ENCODE results near the gene TTLL11.
"Not testable (repeated sequence)": the region's sequence is repeated elsewhere in the genome, so short reads cannot be mapped to it uniquely, and the experiment has no call there.

The TTLL11 gene

DNA sequence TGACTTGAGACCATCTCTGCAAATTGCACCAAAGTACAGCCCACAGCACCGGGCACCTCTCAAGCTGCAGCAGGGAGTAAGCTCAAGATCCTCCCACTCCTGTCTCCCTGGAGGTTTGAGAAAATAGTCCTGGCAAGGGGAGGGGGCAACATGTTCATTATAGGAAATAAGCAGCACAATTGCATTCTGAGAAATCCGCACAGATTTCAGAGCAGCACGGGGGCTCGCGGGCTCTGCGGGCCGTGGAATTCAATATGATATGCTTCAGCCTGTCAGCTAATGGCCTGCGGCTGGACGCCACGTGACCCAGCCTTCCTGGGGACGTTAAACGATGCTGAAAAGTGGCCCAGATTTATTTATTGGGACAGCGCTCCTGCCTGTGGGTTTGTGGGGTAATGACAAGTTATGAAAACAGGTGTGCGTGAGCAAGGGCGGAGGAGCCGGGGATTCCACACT is 285.3 kb downstream of the TTLL11 start:
- no peak for DNase-seq

- no peak for DNase-seq
Observed at GRCh38 chr9:121807069-121807822, 285.9 kb downstream of the TTLL11 start.

- DNase-seq, result no peak
Observed at GRCh38 chr9:121802753-121803152, 290.4 kb downstream of the TTLL11 start.

DNA sequence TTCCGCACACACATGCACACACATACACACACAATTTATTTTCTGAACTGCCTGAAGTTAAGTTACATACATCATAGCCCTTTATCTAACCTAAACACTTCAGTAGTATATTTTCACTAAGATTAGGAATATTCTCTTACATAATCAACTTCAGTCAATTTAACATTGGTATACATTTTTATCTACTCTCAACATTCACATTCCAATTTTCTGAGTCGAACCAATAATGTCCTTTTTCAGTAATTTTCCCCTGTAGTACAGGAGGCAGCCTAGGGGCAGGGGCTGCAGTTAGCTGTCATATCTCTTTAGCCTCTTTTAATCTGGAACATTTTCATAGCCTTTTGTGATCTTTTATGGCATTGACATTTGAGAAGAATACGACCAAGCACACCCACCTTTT is 291.5 kb downstream of the TTLL11 start:
- no peak for DNase-seq

GRCh38 chr9:121800376-121800775 is 292.7 kb downstream of the TTLL11 start:
- no peak for DNase-seq

DNA sequence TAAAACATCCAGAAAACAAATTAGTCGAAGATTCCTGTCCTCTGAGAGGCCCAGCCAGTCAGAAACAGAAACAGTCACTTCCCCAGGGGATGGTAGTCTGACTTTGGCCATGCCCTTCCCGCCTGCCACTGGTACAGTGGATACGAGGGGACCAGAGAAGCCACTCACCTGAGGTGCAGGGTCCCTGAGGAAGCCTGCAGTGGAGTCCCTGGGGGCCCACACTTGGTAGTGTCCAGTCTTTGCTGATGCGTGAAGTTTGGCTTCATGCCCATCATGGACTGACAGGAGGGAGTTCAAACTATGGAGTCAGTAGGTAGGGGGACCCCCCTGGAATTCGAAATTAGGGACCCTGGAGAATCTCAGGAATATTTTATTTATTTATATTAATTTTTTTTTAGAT is 294.2 kb downstream of the TTLL11 start:
- no peak for DNase-seq

- no peak for DNase-seq
Observed at GRCh38 chr9:121797081-121797480, 296.0 kb downstream of the TTLL11 start.

DNA sequence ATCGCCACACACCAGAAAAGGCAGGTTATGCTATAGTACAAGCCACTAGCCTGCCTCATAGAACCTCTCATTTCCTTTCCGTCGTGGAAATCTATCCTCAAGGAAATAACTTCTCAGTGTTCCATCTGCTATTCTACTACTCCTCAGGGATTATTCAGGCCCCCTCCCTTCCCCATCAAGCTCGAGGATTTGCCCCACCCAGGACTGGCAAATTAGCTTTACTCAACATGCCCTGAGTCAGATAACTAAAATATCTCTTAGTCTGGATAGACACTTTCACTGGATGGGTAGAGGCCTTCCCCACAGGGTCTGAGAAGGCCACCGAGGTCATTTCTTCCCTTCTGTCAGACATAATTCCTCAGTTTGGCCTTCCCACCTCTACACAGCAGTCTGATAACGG is 298.8 kb downstream of the TTLL11 start:
- DNase-seq, result not testable (repeated sequence)

- DNase-seq, result not testable (repeated sequence)
Observed at GRCh38 chr9:121792476-121792875, 300.6 kb downstream of the TTLL11 start.

- DNase-seq, result no peak
Observed at GRCh38 chr9:121790841-121791240, 302.3 kb downstream of the TTLL11 start.

DNA sequence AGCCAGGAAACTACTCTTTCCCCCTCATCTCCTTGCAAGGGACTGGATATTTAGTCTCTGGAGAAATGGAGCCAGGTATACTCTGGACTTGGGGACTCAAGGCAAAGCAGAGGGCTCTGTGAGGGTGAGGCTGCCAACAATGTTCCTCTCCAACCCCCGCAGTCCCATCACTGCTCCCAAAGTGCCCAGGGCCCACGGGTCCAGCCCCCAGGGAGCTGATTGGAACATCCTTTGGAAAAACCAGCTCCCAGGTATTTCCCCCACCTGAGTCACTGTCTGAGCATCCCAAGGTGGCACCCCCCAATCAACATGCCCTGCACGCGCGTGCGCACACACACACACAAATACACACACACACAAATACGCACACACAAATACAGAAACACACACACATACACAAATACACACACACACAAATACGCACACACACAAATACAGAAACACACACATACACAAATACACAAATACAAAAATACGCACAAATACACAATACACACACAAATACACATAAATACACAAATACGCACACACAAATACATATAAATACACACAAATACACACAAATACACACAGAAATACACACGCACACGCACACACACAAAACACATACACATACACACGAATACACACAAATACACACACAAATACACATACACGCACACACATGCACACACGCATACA is 304.3 kb downstream of the TTLL11 start:
- no peak for DNase-seq

- no peak for DNase-seq
Observed at GRCh38 chr9:121786998-121787422, 306.1 kb downstream of the TTLL11 start.

GRCh38 chr9:121786543-121786948 is 306.6 kb downstream of the TTLL11 start:
- DNase-seq, result no peak

DNA sequence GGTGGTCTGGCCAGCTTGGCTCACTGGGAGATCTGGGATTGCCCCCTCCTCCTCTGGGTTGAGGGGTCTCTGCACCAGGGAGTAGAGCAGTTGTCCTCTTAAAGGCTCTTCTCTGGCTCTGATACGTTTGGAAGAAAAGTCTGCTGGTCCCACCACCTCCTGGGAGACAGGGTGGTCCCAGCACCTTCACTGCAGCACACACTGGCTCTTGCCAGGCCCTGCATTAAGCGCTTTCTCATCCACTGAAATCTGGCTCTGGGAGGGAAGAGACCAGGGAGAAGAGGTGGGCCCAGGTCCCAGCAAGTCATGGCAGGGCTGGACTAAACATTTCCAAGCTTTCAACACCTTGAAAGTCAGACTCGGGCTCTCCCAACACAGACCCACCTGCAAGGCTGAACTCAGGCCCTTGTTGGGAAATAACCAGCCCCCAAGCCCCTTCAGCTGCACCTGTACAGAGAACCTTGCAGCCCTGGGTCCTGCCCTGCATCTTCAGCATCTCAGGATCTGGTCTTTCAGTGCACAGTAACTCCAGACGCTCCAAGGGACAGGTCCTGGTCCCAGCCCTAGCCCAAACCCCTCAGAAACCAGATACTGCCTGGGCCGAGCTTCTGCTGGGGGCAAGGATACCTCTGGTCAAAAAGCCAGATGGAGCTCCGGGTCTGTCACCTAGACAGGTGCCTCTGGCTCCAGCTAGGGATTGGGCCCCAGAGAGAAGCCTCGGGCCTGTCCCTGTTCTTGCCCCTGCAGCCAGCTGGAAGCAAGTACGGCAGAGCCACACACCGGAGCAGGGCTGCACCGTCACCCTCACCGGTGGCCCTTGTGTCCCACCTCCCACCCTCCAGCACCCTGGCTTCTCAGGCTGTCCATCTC is 307.2 kb downstream of the TTLL11 start:
- no peak for DNase-seq

DNA sequence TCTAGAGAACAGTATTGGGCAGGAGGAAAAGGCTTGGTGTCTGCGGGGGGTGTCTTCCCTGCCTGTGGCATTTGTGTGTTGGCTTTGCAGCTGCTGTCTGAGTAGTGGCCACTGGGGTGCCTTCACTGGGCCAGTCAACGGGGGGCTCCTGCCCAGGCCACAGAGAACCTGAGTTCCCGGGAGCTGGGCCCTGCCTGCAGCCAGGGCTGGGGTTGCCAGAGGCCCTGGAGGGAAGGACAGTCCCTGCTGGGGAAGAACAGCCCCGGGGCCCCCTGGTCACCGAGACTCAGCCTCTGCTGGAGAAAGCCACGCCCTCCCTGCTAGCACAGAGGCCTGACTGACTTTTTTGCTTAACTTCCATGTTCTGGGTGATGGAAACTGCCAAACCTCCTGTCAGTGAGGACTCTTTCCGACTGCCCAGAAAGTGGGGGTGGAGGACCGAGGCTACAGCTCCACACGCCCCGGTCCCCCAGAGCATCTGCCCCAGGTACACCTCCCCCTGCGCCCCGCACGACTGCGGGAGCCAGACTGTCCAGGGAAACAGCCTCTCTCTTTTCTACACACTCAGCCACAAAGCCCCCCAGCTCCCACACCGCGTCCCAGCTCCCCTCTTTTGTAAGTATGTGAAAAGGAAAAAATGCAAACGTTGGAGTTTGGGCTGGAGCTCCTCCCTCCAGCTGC is 308.2 kb downstream of the TTLL11 start:
- DNase-seq, result no peak

DNA sequence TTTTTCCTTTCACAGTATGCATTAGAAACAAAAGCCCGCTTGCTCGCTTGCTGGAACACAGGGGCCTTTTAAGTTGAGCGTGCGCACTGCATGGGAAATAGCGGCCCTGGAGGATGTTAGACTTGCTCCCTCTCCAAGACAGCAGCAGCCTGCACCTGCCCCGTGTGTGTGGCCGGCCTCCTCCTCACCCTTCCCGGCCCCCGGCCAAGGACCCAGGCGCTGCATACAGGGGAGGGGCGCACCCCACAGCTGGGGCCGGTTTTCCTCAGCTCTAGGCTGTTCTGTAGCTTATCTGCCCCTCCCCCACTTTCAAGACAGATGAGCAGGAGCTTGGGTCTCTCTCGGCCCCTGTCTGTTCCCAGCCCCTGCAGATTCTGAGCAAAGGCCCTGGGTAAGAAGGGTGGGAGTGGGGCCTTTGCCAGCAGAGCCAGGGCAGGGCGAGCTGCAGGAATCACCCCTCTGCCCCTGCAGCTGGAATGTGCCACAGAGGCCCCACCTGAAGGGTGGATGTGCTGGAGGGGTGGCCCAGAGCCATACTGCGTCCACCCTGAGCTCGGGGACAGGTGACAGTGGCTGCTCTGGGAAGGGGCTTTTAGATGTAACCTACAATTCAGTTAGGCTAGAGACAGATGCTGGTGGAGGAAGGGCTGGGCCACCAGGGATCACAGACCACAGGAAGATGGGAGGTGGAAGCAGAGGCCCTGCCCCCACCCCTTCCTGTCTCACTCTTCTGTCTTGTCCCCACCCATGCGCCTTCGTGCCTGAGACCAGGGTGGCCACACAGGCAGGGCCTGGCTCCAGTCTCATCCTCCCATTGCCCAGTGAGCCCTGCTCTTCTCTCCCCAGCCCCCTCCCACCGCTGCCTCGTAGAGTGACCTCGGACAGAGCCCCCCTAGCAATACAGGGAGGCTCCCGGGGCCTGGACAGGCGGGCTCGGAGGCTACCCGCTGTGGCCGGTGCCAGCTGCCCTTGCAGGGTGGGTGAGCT is 309.3 kb downstream of the TTLL11 start:
- no peak for DNase-seq

DNA sequence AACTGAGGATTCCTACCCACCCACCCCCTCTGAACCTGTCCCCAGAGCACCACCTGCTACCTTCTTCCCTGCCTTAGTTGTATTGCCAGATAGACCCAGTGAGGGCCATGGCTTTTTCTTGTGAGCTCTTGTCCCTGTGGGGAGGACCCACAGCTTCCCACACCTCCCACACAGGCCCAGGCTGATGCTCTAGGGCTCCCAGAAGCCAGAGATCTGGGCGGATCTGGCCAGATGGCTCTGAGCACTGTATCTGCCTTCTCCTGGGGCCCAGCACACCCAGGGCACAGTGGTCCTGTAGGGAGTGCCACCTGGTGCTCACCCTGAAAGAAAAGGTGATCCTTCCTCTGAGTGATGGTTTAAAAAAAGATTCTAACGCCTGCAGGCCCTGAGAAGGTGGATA is 310.0 kb downstream of the TTLL11 start:
- no peak for DNase-seq

- DNase-seq, result no peak
Observed at GRCh38 chr9:121782514-121783110, 310.5 kb downstream of the TTLL11 start.

DNA sequence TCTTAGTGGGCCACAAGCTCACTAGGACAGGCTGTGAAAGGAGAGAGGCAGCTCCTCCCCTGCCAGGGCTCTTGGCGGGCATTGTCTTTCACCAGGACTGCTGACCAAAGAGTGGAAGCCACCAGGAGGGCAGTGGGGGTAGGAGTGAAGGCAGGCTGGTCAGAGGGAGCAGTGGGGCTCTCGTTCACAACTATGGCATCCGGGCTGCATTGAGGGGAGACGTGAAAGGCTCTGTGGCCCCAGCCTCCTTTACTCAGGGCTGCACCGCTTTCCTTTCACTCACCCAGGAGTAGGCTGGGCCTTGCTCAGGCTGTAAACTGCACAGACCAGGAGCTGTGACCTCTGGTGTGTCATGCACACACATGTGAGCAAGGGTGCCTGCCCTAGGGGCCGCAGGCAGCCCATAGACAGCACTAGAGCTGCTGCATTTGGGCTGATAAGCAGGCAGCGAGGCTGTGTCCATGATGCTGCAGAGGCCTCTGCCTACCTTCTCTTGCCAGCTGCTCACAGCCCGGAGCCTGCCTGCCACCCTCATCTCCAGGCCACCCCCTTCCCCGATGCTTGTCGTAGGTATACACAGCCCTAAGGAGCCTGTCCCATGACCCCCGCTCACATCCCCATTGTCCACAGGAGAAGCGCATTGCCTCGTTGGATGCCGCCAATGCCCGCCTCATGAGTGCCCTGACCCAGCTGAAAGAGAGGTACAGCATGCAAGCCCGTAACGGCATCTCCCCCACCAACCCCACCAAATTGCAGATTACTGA is 311.2 kb downstream of the TTLL11 start:
- no peak for DNase-seq

DNA sequence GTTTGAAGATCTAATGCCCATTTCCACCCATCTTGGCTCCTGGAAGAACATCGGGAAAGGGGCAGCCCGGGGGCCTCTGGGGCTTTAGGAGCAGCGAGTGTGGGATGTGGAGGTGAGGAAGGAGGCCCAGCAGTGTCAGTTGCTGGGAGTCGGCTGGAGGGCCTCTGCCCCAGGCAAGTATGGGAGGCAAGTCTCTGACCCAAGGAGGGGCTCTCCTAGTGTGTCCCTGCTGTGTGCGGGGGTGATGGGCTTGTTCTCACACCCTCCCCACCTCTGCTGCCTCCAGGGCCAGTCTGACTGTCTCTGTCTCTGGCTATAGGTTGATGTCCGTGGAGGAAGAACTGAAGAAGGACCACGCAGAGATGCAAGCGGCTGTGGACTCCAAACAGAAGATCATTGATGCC is 312.0 kb downstream of the TTLL11 start:
- no peak for DNase-seq
